OCI-LY7 (cell line): ENCODE results near the gene SMIM22. TPM values are rescaled to one million over a fixed set of nuclear protein-coding genes. Genes with fewer than 3 reads are reported as not detected.

Source experiments
- BruUV-seq: library from RNA; stranded (reverse); fragments of 400-500 nt; replicated peaks from 2 replicates; lab custom pipeline; 2021; lab: Mats Ljungman, UMichigan
- CTCF ChIA-PET: fragments of 300-600 bp; sonication (Branson Sonifier 250); formaldehyde crosslinking; loops from one replicate; lab custom pipeline; 2022; ENCODE audit warnings: antibody characterized with exemption; ENCODE audit not compliant: unreplicated experiment; lab: Charles Lee
- POLR2A ChIA-PET: fragments of 300-600 bp; sonication (Branson Sonifier 250); formaldehyde crosslinking; loops from one replicate; lab custom pipeline; 2022; ENCODE audit warnings: antibody characterized with exemption; lab: Charles Lee
- DNase-seq: peaks from one replicate; pipeline ENCODE4 v3.0.0-alpha.2; 2015; ENCODE audit warnings: low spot score
- H2AFZ ChIP-seq: fragments of 200-600 bp; sonication (generic), shearing (Covaris generic); 2 replicates; pipeline ENCODE4 v1.6.1; 2014; ENCODE audit warnings: mild to moderate bottlenecking, antibody characterized with exemption, low read length, moderate library complexity
- H3K27ac ChIP-seq: fragments of 200-600 bp; sonication (generic); 2 replicates; pipeline ENCODE4 v1.5.1; 2014; ENCODE audit warnings: mixed run types, low read depth, mild to moderate bottlenecking, moderate library complexity, low read length, inconsistent platforms; ENCODE audit not compliant: poor library complexity, severe bottlenecking
- H3K36me3 ChIP-seq: fragments of 200-600 bp; sonication (generic); 2 replicates; pipeline ENCODE4 v1.6.1; 2014; ENCODE audit warnings: mild to moderate bottlenecking, antibody characterized with exemption, low read length, moderate library complexity, mixed read lengths; ENCODE audit not compliant: insufficient read depth
- H3K4me1 ChIP-seq: fragments of 200-600 bp; sonication (generic); 2 replicates; pipeline ENCODE4 v1.5.1; 2014; ENCODE audit warnings: mild to moderate bottlenecking, low read length; ENCODE audit not compliant: insufficient read depth, poor library complexity, severe bottlenecking
- H3K4me2 ChIP-seq: fragments of 200-600 bp; sonication (generic); 2 replicates; pipeline ENCODE4 v1.6.1; 2014; ENCODE audit warnings: mild to moderate bottlenecking, low read length
- H3K4me3 ChIP-seq: fragments of 200-600 bp; sonication (generic); 2 replicates; pipeline ENCODE4 v1.5.1; 2014; ENCODE audit warnings: mild to moderate bottlenecking, low read depth, low read length; ENCODE audit not compliant: poor library complexity, severe bottlenecking
- H3K79me2 ChIP-seq: fragments of 200-600 bp; sonication (generic); 2 replicates; pipeline ENCODE4 v1.6.1; 2016; ENCODE audit warnings: low read depth, mild to moderate bottlenecking, low read length, moderate library complexity, mixed read lengths; ENCODE audit not compliant: insufficient read depth
- H3K9me2 ChIP-seq: fragments of 200-600 bp; sonication (generic); 2 replicates; pipeline ENCODE4 v1.6.1; 2016; ENCODE audit warnings: mild to moderate bottlenecking, low read length, mixed read lengths; ENCODE audit not compliant: insufficient read depth
- H3K9me3 ChIP-seq: fragments of 200-600 bp; sonication (generic); 2 replicates; pipeline ENCODE4 v1.6.1; 2014; ENCODE audit warnings: mild to moderate bottlenecking, mixed run types, low read length, mixed read lengths
- H4K20me1 ChIP-seq: fragments of 200-600 bp; sonication (generic); 2 replicates; pipeline ENCODE4 v1.6.1; 2014; ENCODE audit warnings: mild to moderate bottlenecking, antibody characterized with exemption, low read length, moderate library complexity, mixed read lengths; ENCODE audit not compliant: insufficient read depth
- CTCF ChIP-seq: fragments of 200-600 bp; sonication (generic); conservative IDR thresholded peaks from 2 replicates; pipeline ENCODE4 v1.5.1; 2014; ENCODE audit warnings: mild to moderate bottlenecking, antibody characterized with exemption, low read length, moderate library complexity, mixed read lengths
- EZH2phosphoT487 ChIP-seq: fragments of 200-600 bp; sonication (generic); IDR thresholded peaks from 2 replicates; pipeline ENCODE4 v1.6.1; 2018; ENCODE audit warnings: low read depth, borderline replicate concordance, mild to moderate bottlenecking, mixed run types, antibody characterized with exemption, low read length, moderate library complexity, mixed read lengths
- intact Hi-C: fragments of 100-400 bp; cut with micrococcal nuclease; formaldehyde crosslinking; loops from one replicate; pipeline ENCODE4 v1.10.0; 2022; ENCODE audit not compliant: unreplicated experiment
- total RNA-seq, 2 experiments: library from RNA; depleted of rRNA in 1 of 2; stranded (reverse); fragments of >200 nt in 1 of 2; shearing (Covaris generic) in 1 of 2; gene quantifications; 2 replicates each; pipeline ENCODE4 v1.2.3, GENCODE V29; 2014 to 2022

The SMIM22 gene
- total RNA-seq, 2 experiments from 2014 or later, result not detected

GRCh38 chr16:4826980-4827379, 31.8 kb downstream of the SMIM22 start:
- Histone ChIP-seq H4K20me1 (no peaks in the 10 kb centered on the region), H3K4me1 (no peaks in the 10 kb centered on the region), H3K36me3 (peaks cover 88% of the 10 kb centered on the region), H3K79me2 (no peaks in the 10 kb centered on the region), H3K9me3 (no peaks in the 10 kb centered on the region), H2AFZ (no peak overlapping the region), H3K9me2 (no peaks in the 10 kb centered on the region), H3K4me2 (no peak overlapping the region), H3K27ac (no peak overlapping the region), H3K4me3 (no peak overlapping the region)
- no TSS peak for BruUV-seq
- ChIA-PET POLR2A (no interaction called here), CTCF (no interaction called here)
- TF ChIP-seq EZH2phosphoT487 (no peak), CTCF (no peak)
- intact Hi-C loops, result no loop called here
- DNase-seq, result no peak

GRCh38 chr16:4828567-4829321, 33.6 kb downstream of the SMIM22 start:
- Histone ChIP-seq H3K9me2 (no peaks in the 10 kb centered on the region), H3K27ac (no peak overlapping the region), H3K4me3 (no peak overlapping the region), H3K36me3 (peaks cover 91% of the 10 kb centered on the region), H3K4me2 (no peak overlapping the region), H3K9me3 (no peaks in the 10 kb centered on the region), H3K4me1 (no peaks in the 10 kb centered on the region), H3K79me2 (no peaks in the 10 kb centered on the region; the same call in 1 of the 2 replicates), H4K20me1 (no peaks in the 10 kb centered on the region), H2AFZ (no peak overlapping the region)
- ChIA-PET POLR2A (interaction anchor here (0.7 kb wide), 1 partner anchor 8 kb away, joined by 3 read pairs; no protein-coding TSS in a partner anchor), CTCF (interaction anchor here (0.6 kb wide), 1 partner anchor 1014 kb away, joined by 3 read pairs; no protein-coding TSS in a partner anchor)
- TF ChIP-seq EZH2phosphoT487, result no peak
- no peak for TF ChIP-seq CTCF
- DNase-seq, result no peak
- intact Hi-C loops, result no loop called here
- no TSS peak for BruUV-seq

- H4K20me1 ChIP-seq, result no peaks in the 10 kb centered on the region
- H3K36me3 ChIP-seq, result peaks cover 91% of the 10 kb centered on the region
- H3K4me1 ChIP-seq, result no peaks in the 10 kb centered on the region
- POLR2A ChIA-PET, result no interaction called here
- no peak overlapping the region for H3K27ac ChIP-seq
- H3K4me2 ChIP-seq, result no peak overlapping the region
- BruUV-seq, result no TSS peak
- no peaks in the 10 kb centered on the region for H3K9me3 ChIP-seq
- no peak for DNase-seq
- H3K4me3 ChIP-seq, result no peak overlapping the region
- CTCF ChIA-PET, result no interaction called here
- intact Hi-C loops, result no loop called here
- H2AFZ ChIP-seq, result no peak overlapping the region
- no peak for TF ChIP-seq EZH2phosphoT487
- TF ChIP-seq CTCF, result no peak
- no peaks in the 10 kb centered on the region for H3K9me2 ChIP-seq
- no peaks in the 10 kb centered on the region; the same call in 1 of the 2 replicates for H3K79me2 ChIP-seq
These were observed 35.2 kb downstream of the SMIM22 start for GRCh38 chr16:4830408-4830807.
